ENCODE measurements around the gene TBKBP1.
"Not testable (repeated sequence)": the region's sequence is repeated elsewhere in the genome, so short reads cannot be mapped to it uniquely, and the experiment has no call there.

TBKBP1 gene

DNA sequence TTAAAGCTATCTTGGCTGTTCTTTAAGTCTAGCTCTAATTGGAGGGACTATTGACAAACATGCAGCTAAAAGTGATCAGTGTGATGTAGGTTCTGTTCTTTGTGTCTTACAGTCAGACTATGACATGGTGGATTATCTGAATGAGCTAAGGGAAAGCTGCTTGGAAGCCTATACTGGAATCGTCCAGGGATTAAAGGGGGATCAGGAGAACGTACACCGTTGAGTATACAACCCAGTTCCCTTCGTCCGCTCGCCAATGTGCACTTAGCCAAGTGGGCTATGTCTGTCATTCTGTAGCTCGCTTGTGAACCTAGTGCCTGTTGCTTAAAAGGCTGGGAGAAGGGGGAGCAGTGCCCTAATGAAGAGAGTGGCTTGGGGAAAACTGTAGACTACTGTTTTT, 15.8 kb upstream of the TBKBP1 start:
- no peak for DNase-seq (ENCODE audit: low read depth in 3 of 3)

- DNase-seq (ENCODE audit: low read depth in 3 of 3), result no peak
These were observed 11.8 kb upstream of the TBKBP1 start for GRCh38 chr17:47682138-47682537.

- not testable (repeated sequence) for DNase-seq (ENCODE audit: low read depth in 3 of 3)
These were observed 11.2 kb upstream of the TBKBP1 start for GRCh38 chr17:47682727-47683126.

GRCh38 chr17:47684025-47684424, 9.9 kb upstream of the TBKBP1 start:
- DNase-seq (ENCODE audit: low read depth in 3 of 3), result no peak

GRCh38 chr17:47684535-47685193, 9.3 kb upstream of the TBKBP1 start:
- DNase-seq (ENCODE audit: low read depth in 3 of 3), result no peak

- no peak for DNase-seq (ENCODE audit: low read depth in 3 of 3)
These were observed 8.2 kb upstream of the TBKBP1 start for GRCh38 chr17:47685556-47686275.

- no peak for DNase-seq (ENCODE audit: low read depth in 3 of 3)
These were observed 7.7 kb upstream of the TBKBP1 start for GRCh38 chr17:47686276-47686635.

DNA sequence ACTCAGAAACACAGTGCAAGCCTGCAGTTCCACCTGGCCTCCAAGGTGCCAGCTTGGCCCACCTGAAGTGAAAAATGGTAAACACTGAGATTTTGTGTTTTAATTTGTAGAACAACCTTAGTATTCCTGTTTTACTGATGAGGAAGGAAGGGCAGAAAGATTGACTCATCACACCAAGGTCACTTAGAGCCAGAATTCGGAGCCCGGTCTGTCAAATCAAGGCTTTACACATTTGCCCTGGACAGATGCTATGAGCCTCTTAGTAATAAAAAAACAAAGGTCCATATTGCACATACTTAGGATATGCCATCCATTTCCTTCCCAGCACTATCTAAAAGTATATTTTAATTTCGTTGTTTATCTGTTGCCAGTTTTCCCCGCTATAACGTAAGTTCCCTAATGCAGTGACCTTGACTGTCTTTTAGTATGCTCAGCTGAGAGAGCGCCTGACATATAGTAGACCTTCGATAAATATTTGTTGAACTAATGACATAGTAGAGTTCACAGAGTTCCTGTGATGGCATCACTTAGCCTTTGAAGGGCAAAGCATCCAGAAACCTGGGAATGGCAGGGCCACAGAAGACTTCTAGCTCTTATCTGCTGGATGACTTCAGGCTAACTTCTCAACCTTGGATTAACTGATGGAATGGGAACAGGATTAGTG, 7.2 kb upstream of the TBKBP1 start:
- DNase-seq (ENCODE audit: low read depth in 3 of 3), result no peak

- DNase-seq (ENCODE audit: low read depth in 3 of 3), result no peak
These were observed 6.7 kb upstream of the TBKBP1 start for GRCh38 chr17:47687328-47687690.

- DNase-seq (ENCODE audit: low read depth in 3 of 3), result no peak
These were observed 6.2 kb upstream of the TBKBP1 start for GRCh38 chr17:47687748-47688147.

DNA sequence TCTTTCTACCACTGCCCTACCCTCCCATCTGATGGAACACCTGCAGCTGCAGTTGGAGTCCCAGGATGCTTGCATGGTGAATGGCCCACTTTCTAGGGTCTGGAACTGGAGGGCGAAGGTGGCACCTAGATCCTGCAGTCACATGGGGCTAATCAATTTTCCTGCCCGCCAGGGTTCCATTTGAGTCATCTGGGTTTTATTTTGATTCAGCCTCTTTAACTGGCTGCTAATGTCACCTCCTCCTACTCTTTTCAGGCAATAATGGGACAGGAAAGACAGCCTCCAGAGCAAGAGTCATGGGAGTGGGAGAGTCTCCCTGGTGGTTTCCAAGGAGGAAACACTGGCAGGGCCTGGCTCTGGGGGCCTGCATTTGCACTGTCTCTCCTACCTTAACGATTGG, 3.8 kb upstream of the TBKBP1 start:
- no peak for DNase-seq (ENCODE audit: low read depth in 3 of 3)

GRCh38 chr17:47692137-47692894, 1.6 kb upstream of the TBKBP1 start:
- DNase-seq (ENCODE audit: low read depth in 3 of 3), result no peak

DNA sequence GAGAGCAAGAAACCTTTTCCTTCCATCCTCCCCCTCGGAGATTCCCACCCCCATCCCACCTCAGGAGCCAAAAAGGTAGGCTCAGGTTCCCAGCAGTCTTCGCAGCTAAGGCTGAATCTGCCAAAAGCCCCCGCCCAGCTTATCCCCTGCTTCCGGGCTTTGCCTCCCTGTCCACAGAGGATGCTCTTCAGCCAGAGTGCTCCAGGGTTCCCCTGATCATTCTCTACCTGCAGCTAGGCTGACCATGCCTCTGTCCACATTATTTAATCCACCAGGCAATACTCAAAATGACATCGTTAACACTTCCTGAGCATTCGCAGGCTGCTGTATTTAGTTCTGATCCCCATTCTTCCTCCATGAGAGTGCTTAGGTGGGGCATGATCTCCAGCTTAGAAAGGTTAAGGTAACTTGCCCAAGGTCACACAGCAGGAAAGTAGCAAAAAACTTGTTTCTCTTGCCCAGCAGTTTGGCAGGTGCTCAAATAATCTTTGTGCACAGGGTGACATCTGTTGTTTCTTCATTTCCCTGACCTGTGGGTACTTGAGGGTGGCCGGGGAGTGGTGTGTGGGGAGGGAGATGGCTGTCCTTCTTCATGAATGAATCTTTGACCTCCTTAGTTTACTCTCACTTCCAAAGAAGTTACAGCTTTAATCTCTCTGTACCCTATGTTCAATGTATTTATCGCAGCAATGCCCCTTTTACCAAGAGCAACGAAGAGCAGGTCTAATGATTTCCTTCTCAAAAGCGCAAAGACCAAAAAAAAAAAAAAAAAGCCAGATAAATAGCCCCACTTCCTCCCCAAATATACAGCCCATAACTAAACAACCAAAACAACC, 848 bp upstream of the TBKBP1 start:
- DNase-seq (ENCODE audit: low read depth in 3 of 3), result no peak

DNA sequence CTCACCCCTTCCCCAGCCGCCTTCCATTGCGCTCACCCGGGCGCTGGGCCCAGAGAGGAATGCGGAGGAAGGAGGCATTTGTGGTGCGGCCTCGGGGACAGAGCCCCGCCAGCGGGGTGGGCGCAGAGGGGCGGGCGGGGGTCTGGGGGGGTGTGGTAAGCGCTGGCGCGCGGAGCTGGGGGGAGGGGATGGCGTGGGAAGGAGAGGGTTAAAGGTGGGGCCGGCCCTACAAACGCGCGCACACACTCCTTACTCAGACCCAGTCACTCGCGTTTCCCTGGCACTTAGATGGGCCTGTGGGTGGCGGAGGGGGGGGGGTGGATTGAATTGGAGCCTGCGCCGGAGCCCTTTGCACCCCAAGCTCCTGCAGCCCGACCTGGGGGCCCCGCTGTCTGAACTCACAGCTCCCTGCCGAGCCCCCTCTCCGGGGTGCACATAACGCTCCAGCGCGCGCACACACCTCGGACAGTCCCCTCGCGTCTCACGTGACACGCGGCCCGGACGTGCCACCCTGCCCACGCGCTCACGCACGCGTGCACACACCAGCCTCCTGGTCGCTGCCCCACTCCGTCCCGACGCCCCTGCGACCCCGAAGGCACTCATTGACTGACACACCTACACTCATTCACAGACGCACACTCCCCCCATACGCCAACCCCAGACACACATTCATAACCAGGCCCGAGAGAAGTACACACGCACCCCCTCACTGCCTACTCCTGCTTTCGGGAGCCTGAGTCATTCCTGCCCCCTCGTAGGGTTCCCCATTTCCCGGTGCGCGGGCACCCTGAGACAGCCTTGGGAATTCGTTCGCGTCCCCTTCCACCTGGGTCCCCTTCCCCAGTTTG, 844 bp downstream of the TBKBP1 start:
- DNase-seq (ENCODE audit: low read depth in 3 of 3), result peak in 1 of 3 experiments; percentile 60

DNA sequence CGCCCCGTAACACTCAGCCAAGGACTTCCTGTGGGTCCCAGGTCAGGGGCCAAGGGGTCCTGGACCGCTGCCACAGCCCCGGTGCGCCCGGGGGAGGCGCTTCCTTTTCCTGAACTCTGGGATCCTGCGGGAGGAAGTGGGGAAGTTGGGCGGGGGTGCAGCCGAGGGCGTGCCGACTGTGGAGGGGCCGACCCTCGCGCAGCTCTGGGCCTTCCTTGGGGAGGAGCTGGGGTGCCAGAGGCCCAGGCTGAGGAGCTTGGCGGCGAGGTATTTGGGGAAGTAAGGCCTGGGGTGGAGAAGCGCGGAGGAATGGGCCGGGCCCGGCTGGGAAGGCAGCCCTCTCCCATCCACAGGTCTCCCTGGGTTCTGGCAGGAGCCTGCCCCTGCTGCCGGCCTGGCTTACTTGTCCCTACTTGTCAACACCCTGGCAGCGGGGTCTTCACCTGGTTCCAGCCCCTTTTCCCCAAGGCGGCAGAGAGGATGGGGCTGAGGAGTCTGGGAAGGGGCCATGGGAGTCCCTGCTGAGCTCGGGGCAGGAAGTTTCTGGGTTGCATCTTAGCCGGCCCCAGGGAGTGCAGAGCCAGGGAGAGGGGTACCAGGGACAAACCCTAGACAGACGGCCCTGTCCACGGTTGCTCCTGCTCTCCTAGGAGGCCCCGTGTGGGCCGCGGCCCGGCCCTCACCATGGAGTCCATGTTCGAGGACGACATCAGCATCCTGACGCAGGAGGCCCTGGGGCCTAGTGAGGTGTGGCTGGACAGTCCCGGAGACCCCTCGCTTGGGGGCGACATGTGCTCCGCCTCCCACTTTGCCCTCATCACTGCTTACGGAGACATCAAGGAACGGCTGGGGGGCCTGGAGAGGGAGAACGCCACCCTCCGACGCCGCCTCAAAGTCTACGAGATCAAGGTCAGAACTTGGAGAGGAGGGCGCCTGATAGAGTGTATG, 1.7 kb downstream of the TBKBP1 start:
- no peak for DNase-seq (ENCODE audit: low read depth in 3 of 3)

DNA sequence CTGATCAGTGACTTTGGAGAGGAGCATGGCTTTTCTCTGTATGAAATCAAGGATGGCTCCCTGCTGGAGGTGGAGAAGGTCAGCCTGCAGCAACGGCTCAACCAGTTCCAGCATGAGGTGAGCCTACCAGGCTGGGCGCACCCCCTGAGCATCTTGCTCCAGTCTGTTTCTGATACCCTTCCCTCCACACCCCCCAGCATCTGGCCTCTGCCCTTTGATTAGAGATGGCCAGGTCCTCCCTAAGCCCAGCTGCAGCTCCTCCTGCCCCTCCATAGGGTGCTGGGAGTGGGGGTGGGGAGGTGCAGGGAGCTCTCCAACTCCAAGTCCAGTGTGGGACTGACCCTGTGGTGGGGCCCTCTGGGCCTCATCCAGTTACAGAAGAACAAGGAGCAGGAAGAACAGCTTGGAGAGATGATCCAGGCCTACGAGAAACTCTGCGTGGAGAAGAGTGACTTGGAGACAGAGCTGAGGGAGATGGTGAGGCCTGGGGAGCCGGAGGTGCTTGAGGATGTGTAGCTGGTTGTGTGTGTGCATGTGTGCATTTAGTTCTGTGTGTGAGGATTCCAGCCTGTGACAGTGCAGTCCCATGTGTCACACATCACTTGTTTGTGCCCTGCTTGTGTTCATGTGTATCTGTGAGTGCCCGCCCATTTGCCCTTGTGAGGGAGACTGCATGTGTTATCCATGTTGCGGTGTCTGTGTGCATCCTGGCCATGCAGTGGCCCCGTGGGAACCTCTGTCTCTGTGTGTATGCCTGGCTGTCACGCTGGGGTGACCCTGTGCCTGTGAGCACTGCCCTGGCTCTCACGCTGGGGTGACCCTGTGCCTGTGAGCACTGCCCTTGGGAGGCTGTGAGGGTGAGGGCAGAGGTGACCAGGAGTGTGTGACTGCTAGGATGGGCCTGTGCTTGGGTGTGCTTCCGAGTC, 3.0 kb downstream of the TBKBP1 start:
- DNase-seq (ENCODE audit: low read depth in 3 of 3), result no peak

DNA sequence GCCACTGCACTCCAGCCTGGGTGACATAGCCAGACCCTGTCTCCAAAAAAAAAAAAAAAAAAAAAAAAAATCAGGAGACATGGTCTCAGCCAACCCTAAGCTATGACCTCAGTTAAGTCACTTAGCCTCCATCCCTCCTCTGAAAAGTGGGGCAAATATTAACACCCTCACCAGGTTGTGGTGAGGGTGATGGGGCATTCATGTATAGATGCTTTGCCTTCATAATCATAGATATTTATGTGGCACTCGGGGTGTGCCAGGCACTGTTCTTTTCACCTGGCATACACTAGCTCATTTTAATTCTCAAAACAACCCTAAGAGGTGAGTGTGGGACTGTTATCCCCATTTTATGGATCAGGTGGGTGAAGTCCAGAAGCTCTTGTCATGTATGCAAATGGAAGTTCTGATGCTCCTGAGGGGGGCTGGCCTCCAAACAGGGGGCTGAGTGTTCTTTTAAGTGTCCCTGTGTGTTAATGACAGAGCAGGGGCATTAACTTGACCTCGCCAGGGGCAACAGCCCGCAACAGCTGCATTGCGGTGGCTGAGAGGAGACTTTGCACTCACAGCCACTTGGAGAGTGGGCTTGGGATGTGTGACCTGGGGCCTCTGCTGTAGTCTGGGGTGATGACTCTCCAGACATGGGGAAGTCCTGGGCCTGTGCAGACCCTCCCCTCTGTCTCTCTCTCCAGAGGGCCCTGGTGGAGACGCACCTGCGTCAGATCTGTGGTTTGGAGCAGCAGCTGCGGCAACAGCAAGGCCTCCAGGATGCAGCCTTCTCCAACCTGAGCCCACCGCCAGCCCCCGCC, 4.1 kb downstream of the TBKBP1 start:
- DNase-seq (ENCODE audit: low read depth in 3 of 3), result no peak

All from stimulated activated CD4-positive, alpha-beta T cell treated with anti-CD3 and anti-CD28 coated beads, TNF-alpha, amount 100 ng/mL, for 24 hours (primary cell).